Sigmoid colon (tissue), 7 donors: ENCODE results near the gene CD44. TPM values are rescaled to one million over a fixed set of nuclear protein-coding genes. Genes with fewer than 3 reads are reported as not detected.
A peak's percentile ranks its signal among the peaks of the same experiment; 100 is the strongest.

Source experiments
- DNase-seq: peaks from one replicate; pipeline ENCODE4 v3.0.0-alpha.2; 2019
- H3K27ac ChIP-seq, 4 donors: fragments of 200-600 bp; sonication (generic); one replicate each; pipeline ENCODE4 v1.5.1; 2016 to 2019; ENCODE audit warnings: mild to moderate bottlenecking in 1 of 4
- H3K27me3 ChIP-seq, 3 donors: fragments of 200-600 bp; sonication (generic); one replicate each; pipeline ENCODE4 v1.5.1; 2019; ENCODE audit warnings: mild to moderate bottlenecking in 1 of 3
- H3K36me3 ChIP-seq, 4 donors: fragments of 200-600 bp; sonication (generic); one replicate each; pipeline ENCODE4 v1.5.1; 2016 to 2019
- H3K4me1 ChIP-seq, 4 donors: fragments of 200-600 bp; sonication (generic); one replicate each; pipeline ENCODE4 v1.5.1; 2017 to 2019
- H3K4me3 ChIP-seq, 4 donors: fragments of 200-600 bp; sonication (generic); one replicate each; pipeline ENCODE4 v1.5.1; 2017 to 2019; ENCODE audit warnings: mild to moderate bottlenecking in 2 of 4, moderate library complexity in 1 of 4
- H3K9me3 ChIP-seq, 4 donors: fragments of 200-600 bp in 3 of 4; sonication (generic) in 3 of 4; one replicate each; pipeline versions ENCODE4 v1.5.1 to v1.6.1; 2013 to 2019
- EP300 ChIP-seq, 4 donors: sonication (generic); formaldehyde crosslinking; IDR thresholded peaks; one replicate each; pipeline ENCODE4 v1.6.1; 2017; ENCODE audit warnings: antibody characterized with exemption in 4 of 4
- POLR2A ChIP-seq, 2 donors: fragments of 450-650 bp; IDR thresholded peaks; one replicate each; pipeline ENCODE4 v1.6.1; 2016; ENCODE audit warnings: antibody characterized with exemption in 2 of 2, mild to moderate bottlenecking in 2 of 2, moderate library complexity in 2 of 2
- POLR2AphosphoS5 ChIP-seq, 4 donors: sonication (generic); formaldehyde crosslinking; IDR thresholded peaks; one replicate each; pipeline ENCODE4 v1.6.1; 2017; ENCODE audit warnings: antibody characterized with exemption in 4 of 4
- WGBS, 2 donors: extraction: QIAGEN DNeasy Blood & Tissue Kit; methylation state at CpG; one replicate each; pipeline ENCODE4 v1.1.7; 2013; 5-methylcytosine and 5-hydroxymethylcytosine counted together
- intact Hi-C: fragments of 100-400 bp; cut with DNase I; formaldehyde crosslinking; loops from one replicate; pipeline ENCODE4 v1.15.1; 2023
- polyA plus RNA-seq, 3 donors: library from polyadenylated mRNA; stranded (reverse); fragments of 200-250 nt; gene quantifications; one replicate each; pipeline ENCODE4 v1.2.3, GENCODE V29; 2013
- total RNA-seq, 4 donors: library from RNA; depleted of rRNA; stranded (reverse); fragments of >200 nt; gene quantifications; one replicate each; pipeline ENCODE4 v1.1.0, GENCODE V29; 2016
- TF ChIP-seq, protein P1 (sequence below), 4 experiments: fragments of 450-650 bp in 3 of 4; fragments of 200-600 bp in 1 of 4; IDR thresholded peaks; one replicate each; pipeline ENCODE4 v1.5.1; 2016 to 2019; ENCODE audit warnings: antibody characterized with exemption in 4 of 4, mild to moderate bottlenecking in 3 of 4, moderate library complexity in 2 of 4
- donor health status: healthy with polysubstance abuse.
- donor health status: Bipolar disorder and iron deficiency.
- donor health status: healthy.

Gene CD44
- total and polyA plus RNA-seq, 7 donors = 28.4 to 228 (median 76.4) TPM

GRCh38 chr11:35276396-35277145 is 137.6 kb downstream of the CD44 start:
- H3K9me3 ChIP-seq = no peaks in the 10 kb centered on the region
- intact Hi-C loops = no loop called here
- peaks cover 0 to 21% (median 16%) of the 10 kb centered on the region in 4 donors for H3K4me1 ChIP-seq
- no peak overlapping the region for H3K4me3 ChIP-seq
- no peaks in the 10 kb centered on the region for H3K27me3 ChIP-seq
- TF ChIP-seq, protein P1, sequence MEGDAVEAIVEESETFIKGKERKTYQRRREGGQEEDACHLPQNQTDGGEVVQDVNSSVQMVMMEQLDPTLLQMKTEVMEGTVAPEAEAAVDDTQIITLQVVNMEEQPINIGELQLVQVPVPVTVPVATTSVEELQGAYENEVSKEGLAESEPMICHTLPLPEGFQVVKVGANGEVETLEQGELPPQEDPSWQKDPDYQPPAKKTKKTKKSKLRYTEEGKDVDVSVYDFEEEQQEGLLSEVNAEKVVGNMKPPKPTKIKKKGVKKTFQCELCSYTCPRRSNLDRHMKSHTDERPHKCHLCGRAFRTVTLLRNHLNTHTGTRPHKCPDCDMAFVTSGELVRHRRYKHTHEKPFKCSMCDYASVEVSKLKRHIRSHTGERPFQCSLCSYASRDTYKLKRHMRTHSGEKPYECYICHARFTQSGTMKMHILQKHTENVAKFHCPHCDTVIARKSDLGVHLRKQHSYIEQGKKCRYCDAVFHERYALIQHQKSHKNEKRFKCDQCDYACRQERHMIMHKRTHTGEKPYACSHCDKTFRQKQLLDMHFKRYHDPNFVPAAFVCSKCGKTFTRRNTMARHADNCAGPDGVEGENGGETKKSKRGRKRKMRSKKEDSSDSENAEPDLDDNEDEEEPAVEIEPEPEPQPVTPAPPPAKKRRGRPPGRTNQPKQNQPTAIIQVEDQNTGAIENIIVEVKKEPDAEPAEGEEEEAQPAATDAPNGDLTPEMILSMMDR (IDR thresholded peaks at IDR 0.05) = no peak
- TF ChIP-seq EP300 (IDR thresholded peaks at IDR 0.05) = no peak
- no peak for TF ChIP-seq POLR2A (IDR thresholded peaks at IDR 0.05)
- no peak for TF ChIP-seq POLR2AphosphoS5 (IDR thresholded peaks at IDR 0.05)
- DNase-seq = no peak
- H3K27ac ChIP-seq = peak overlapping the region in 1 of 4 donors; percentile 59
- H3K36me3 ChIP-seq = no peaks in the 10 kb centered on the region
- WGBS, 2 donors = 55 to 81% methylated on average over 2 of the region's 2 CpGs

DNA sequence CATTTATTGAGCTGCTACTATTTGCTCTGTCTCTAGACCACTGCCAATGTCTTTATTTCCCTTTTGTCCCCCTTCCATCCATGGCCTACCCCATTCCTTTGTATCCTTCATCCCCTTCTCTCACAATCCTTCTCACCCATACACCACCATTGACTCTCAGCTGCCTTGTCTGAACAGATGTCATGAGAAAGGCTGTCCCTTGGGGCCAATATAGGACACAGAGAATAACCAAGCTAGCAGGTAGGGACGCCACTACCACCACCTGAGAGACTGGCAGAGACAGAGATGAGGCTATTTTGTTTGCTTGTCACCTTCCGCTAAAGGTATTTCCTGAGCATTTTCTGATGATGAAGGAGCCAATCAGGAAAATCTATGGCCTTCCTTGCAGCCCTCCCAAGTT is 138.9 kb downstream of the CD44 start:
- TF ChIP-seq POLR2A (IDR thresholded peaks at IDR 0.05) (no peak), POLR2AphosphoS5 (IDR thresholded peaks at IDR 0.05) (no peak), EP300 (IDR thresholded peaks at IDR 0.05) (no peak)
- TF ChIP-seq, protein P1 (IDR thresholded peaks at IDR 0.05) = no peak
- intact Hi-C loops = no loop called here
- no peaks in the 10 kb centered on the region for H3K36me3 ChIP-seq

GRCh38 chr11:35280727-35281126 is 141.8 kb downstream of the CD44 start:
- DNase-seq = no peak
- H3K27ac ChIP-seq = peak overlapping the region in 3 of 4 donors; percentile 33 to 50 (median 39)
- intact Hi-C loops = no loop called here
- 94 to 96% methylated on average over 7 of the region's 7 CpGs for WGBS, 2 donors
- no peaks in the 10 kb centered on the region for H3K36me3 ChIP-seq
- peaks cover 0 to 17% (median 14%) of the 10 kb centered on the region in 4 donors for H3K4me1 ChIP-seq
- TF ChIP-seq POLR2AphosphoS5 (IDR thresholded peaks at IDR 0.05) = no peak
- TF ChIP-seq EP300 (IDR thresholded peaks at IDR 0.05) = no peak
- TF ChIP-seq, protein P1 (IDR thresholded peaks at IDR 0.05) = no peak
- TF ChIP-seq POLR2A (IDR thresholded peaks at IDR 0.05) = no peak
- no peaks in the 10 kb centered on the region for H3K27me3 ChIP-seq
- no peaks in the 10 kb centered on the region for H3K9me3 ChIP-seq
- H3K4me3 ChIP-seq = no peak overlapping the region

More for the DNA sequence above, 138.9 kb downstream of the CD44 start:
- Histone ChIP-seq H3K27ac (no peak overlapping the region), H3K9me3 (no peaks in the 10 kb centered on the region), H3K27me3 (no peaks in the 10 kb centered on the region), H3K4me1 (peaks cover 0 to 29% (median 25%) of the 10 kb centered on the region in 4 donors), H3K4me3 (no peak overlapping the region)
- WGBS, 2 donors = 93 to 96% methylated on average over 2 of the region's 2 CpGs
- no peak for DNase-seq

DNA sequence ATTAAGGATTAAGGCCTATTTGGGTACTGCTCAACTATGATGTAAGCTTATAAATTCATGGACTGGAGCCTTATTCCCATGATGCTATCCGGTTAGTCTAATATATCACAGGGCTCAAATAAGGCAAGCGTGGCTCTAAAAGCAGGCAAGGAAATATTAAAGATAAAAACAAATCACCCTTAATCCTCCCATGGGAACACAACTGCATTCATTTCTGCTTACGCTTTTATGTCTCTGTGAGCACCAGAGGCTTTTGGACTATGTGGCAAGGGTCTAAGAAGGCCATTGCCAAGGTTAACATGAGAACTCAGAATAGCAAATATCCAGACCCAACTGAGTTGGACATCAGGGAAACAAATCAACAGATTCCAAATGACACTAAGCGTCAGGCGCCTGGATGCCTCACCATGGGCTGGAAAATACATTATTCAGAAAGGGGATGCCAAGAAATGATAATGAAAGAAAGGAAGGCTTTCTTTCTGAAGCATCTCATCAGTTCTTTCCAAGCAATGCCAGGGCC is 142.3 kb downstream of the CD44 start:
- Histone ChIP-seq H3K36me3 (no peaks in the 10 kb centered on the region), H3K4me1 (peaks cover 0 to 13% (median 10%) of the 10 kb centered on the region in 4 donors), H3K9me3 (no peaks in the 10 kb centered on the region), H3K4me3 (no peak overlapping the region), H3K27me3 (no peaks in the 10 kb centered on the region), H3K27ac (peak overlapping the region in 3 of 4 donors; percentile 39 to 54 (median 50))
- 88 to 95% methylated on average over 5 of the region's 5 CpGs for WGBS, 2 donors
- TF ChIP-seq POLR2A (IDR thresholded peaks at IDR 0.05) (no peak), POLR2AphosphoS5 (IDR thresholded peaks at IDR 0.05) (peak in 3 of 4 donors; percentile 3 to 43 (median 37))
- intact Hi-C loops = no loop called here
- no peak for DNase-seq

Other genes starting within 250 kb of the CD44 start
- 10 to 100 TPM; 33.0 to 43.9 (median 41.5) TPM for gene APIP, start 222.8 kb upstream of the CD44 start, total RNA-seq
- 10 to 100 TPM; 50.5 to 68.5 (median 51.1) TPM for gene APIP, start 222.8 kb upstream of the CD44 start, polyA plus RNA-seq
- gene PDHX, start 222.6 kb upstream of the CD44 start, total RNA-seq = 10 to 100 TPM; 27.7 to 32.8 (median 31.0) TPM
- 10 to 100 TPM; 22.2 to 41.4 (median 26.3) TPM for gene PDHX, start 222.6 kb upstream of the CD44 start, polyA plus RNA-seq